GM06990 (cell line): Measurements from ENCODE around the gene LRP4.
A peak's percentile ranks its signal among the peaks of the same experiment; 100 is the strongest.

ENCODE experiments used
- DNase-seq: peaks from one replicate; pipeline ENCODE4 v3.0.0-alpha.2; 2011; ENCODE audit not compliant: insufficient read length; ENCODE audit errors: extremely low read depth
- H3K27me3 ChIP-seq: replicated peaks from 2 replicates; pipeline ENCODE4 v1.6.0; 2011; ENCODE audit warnings: low read length; ENCODE audit not compliant: control insufficient read depth, insufficient read depth
- H3K36me3 ChIP-seq: 2 replicates; pipeline ENCODE4 v1.5.1; 2011; ENCODE audit warnings: low read length; ENCODE audit not compliant: control insufficient read depth, insufficient read depth
- H3K4me3 ChIP-seq: replicated peaks from 2 replicates; pipeline ENCODE4 v1.5.1; 2011; ENCODE audit warnings: low read depth, mild to moderate bottlenecking, control low read depth, low read length
- CTCF ChIP-seq: IDR thresholded peaks from 2 replicates; pipeline ENCODE4 v1.5.1; 2011; ENCODE audit warnings: low read length, control low read depth, mild to moderate bottlenecking, inconsistent platforms; ENCODE audit not compliant: insufficient read depth, poor library complexity, severe bottlenecking

The LRP4 gene

GRCh38 chr11:46948378-46949131 lies 30.2 kb upstream of the LRP4 start:
- no peaks in the 10 kb centered on the region for H3K27me3 ChIP-seq
- TF ChIP-seq CTCF = no peak
- DNase-seq = no peak
- no peaks in the 10 kb centered on the region for H3K36me3 ChIP-seq
- no peak overlapping the region for H3K4me3 ChIP-seq

- no peak for DNase-seq
- Histone ChIP-seq H3K4me3 (no peak overlapping the region), H3K36me3 (no peaks in the 10 kb centered on the region), H3K27me3 (no peaks in the 10 kb centered on the region)
- TF ChIP-seq CTCF = no peak
Measured at GRCh38 chr11:46947399-46948077, 29.2 kb upstream of the LRP4 start.

GRCh38 chr11:46944356-46945075 lies 26.2 kb upstream of the LRP4 start:
- Histone ChIP-seq H3K36me3 (no peaks in the 10 kb centered on the region), H3K4me3 (no peak overlapping the region), H3K27me3 (no peaks in the 10 kb centered on the region)
- no peak for TF ChIP-seq CTCF
- no peak for DNase-seq

- DNase-seq = no peak
- Histone ChIP-seq H3K36me3 (no peaks in the 10 kb centered on the region), H3K4me3 (no peak overlapping the region), H3K27me3 (no peaks in the 10 kb centered on the region)
- no peak for TF ChIP-seq CTCF
Measured at GRCh38 chr11:46942172-46942571, 23.8 kb upstream of the LRP4 start.

GRCh38 chr11:46936138-46937110 lies 18.1 kb upstream of the LRP4 start, which contains the start of gene CSTPP1:
Gene CSTPP1, plus strand, starts transcription at chr11:46936761. Its CDS starts 45 bp downstream, at chr11:46936806.
- TF ChIP-seq CTCF = no peak
- no peaks in the 10 kb centered on the region for H3K36me3 ChIP-seq
- peak within 1 kb of the TSS; percentile 82 for H3K4me3 ChIP-seq
- peak; percentile 88 for DNase-seq
- H3K27me3 ChIP-seq = no peaks in the 10 kb centered on the region
